ENCODE measurements around the gene SND1.

Gene SND1

GRCh38 chr7:127730658-127731276 is 78.8 kb downstream of the SND1 start:
- Histone ChIP-seq H3K27ac (ENCODE audit: low read depth, low read length, poor library complexity, severe bottlenecking) (no peak overlapping the region), H3K36me3 (ENCODE audit: insufficient read depth, low read length) (peaks cover 92% of the 10 kb centered on the region)

GRCh38 chr7:127731431-127732080 is 79.6 kb downstream of the SND1 start:
- Histone ChIP-seq H2AFZ (ENCODE audit: low read length) (no peak overlapping the region), H3K36me3 (ENCODE audit: insufficient read depth, low read length) (peaks cover 89% of the 10 kb centered on the region), H3K4me2 (ENCODE audit: low read length) (no peak overlapping the region), H3K27ac (ENCODE audit: low read depth, low read length, poor library complexity, severe bottlenecking) (no peak overlapping the region), H3K4me3 (ENCODE audit: low read depth, low read length, poor library complexity, severe bottlenecking) (no peak overlapping the region), H3K79me2 (ENCODE audit: insufficient read depth, low read length) (no peaks in the 10 kb centered on the region), H3K9me3 (ENCODE audit: low read length) (no peaks in the 10 kb centered on the region), H4K20me1 (ENCODE audit: insufficient read depth, low read length) (no peaks in the 10 kb centered on the region), H3K9ac (ENCODE audit: low read length) (no peak overlapping the region), H3K4me1 (ENCODE audit: insufficient read depth, low read length, severe bottlenecking) (no peaks in the 10 kb centered on the region), H3F3A (ENCODE audit: insufficient read depth, low read length) (no peaks in the 10 kb centered on the region), H3K27me3 (ENCODE audit: insufficient read depth, low read length) (no peaks in the 10 kb centered on the region), H3K9me2 (ENCODE audit: low read depth, low read length) (no peaks in the 10 kb centered on the region)
- TF ChIP-seq CTCF (IDR thresholded peaks at IDR 0.05; ENCODE audit: low read length) (no peak), EZH2 (IDR thresholded peaks at IDR 0.05; ENCODE audit: borderline replicate concordance, low read length) (no peak)

More at GRCh38 chr7:127730658-127731276, 78.8 kb downstream of the SND1 start:
- Histone ChIP-seq H3K4me2 (ENCODE audit: low read length) (no peak overlapping the region), H3K27me3 (ENCODE audit: insufficient read depth, low read length) (no peaks in the 10 kb centered on the region), H3K9ac (ENCODE audit: low read length) (no peak overlapping the region), H3K4me3 (ENCODE audit: low read depth, low read length, poor library complexity, severe bottlenecking) (no peak overlapping the region), H4K20me1 (ENCODE audit: insufficient read depth, low read length) (no peaks in the 10 kb centered on the region), H3K9me3 (ENCODE audit: low read length) (no peaks in the 10 kb centered on the region), H3K9me2 (ENCODE audit: low read depth, low read length) (no peaks in the 10 kb centered on the region), H3K4me1 (ENCODE audit: insufficient read depth, low read length, severe bottlenecking) (no peaks in the 10 kb centered on the region), H2AFZ (ENCODE audit: low read length) (no peak overlapping the region), H3K79me2 (ENCODE audit: insufficient read depth, low read length) (no peaks in the 10 kb centered on the region), H3F3A (ENCODE audit: insufficient read depth, low read length) (no peaks in the 10 kb centered on the region)
- TF ChIP-seq EZH2 (IDR thresholded peaks at IDR 0.05; ENCODE audit: borderline replicate concordance, low read length) (no peak), CTCF (IDR thresholded peaks at IDR 0.05; ENCODE audit: low read length) (no peak)

- Histone ChIP-seq H3K27me3 (ENCODE audit: insufficient read depth, low read length) (no peaks in the 10 kb centered on the region), H3F3A (ENCODE audit: insufficient read depth, low read length) (no peaks in the 10 kb centered on the region), H3K9ac (ENCODE audit: low read length) (no peak overlapping the region), H3K9me2 (ENCODE audit: low read depth, low read length) (no peaks in the 10 kb centered on the region), H3K4me3 (ENCODE audit: low read depth, low read length, poor library complexity, severe bottlenecking) (no peak overlapping the region), H3K4me1 (ENCODE audit: insufficient read depth, low read length, severe bottlenecking) (no peaks in the 10 kb centered on the region), H3K4me2 (ENCODE audit: low read length) (no peak overlapping the region), H4K20me1 (ENCODE audit: insufficient read depth, low read length) (no peaks in the 10 kb centered on the region), H3K36me3 (ENCODE audit: insufficient read depth, low read length) (peaks cover 89% of the 10 kb centered on the region), H2AFZ (ENCODE audit: low read length) (no peak overlapping the region), H3K9me3 (ENCODE audit: low read length) (no peaks in the 10 kb centered on the region), H3K79me2 (ENCODE audit: insufficient read depth, low read length) (no peaks in the 10 kb centered on the region), H3K27ac (ENCODE audit: low read depth, low read length, poor library complexity, severe bottlenecking) (no peak overlapping the region)
- TF ChIP-seq EZH2 (IDR thresholded peaks at IDR 0.05; ENCODE audit: borderline replicate concordance, low read length) (no peak), CTCF (IDR thresholded peaks at IDR 0.05; ENCODE audit: low read length) (no peak)
These were observed 80.3 kb downstream of the SND1 start for GRCh38 chr7:127732306-127732705.

Measured in OCI-LY1 (cell line).